Astrocyte (in vitro differentiated cells and primary cell): ENCODE results near the gene SLC18A2.

Experiments
- EZH2 ChIP-seq: IDR thresholded peaks from 2 replicates; pipeline ENCODE4 v1.6.1; 2012; ENCODE audit warnings: mild to moderate bottlenecking, low read length, inconsistent platforms; ENCODE audit not compliant: insufficient read depth
- TF ChIP-seq, protein P1 (sequence below): IDR thresholded peaks from 2 replicates; pipeline ENCODE4 v1.5.1; 2011; ENCODE audit warnings: low read depth, mild to moderate bottlenecking, inconsistent platforms, low read length, moderate library complexity; ENCODE audit not compliant: insufficient read depth

DNA sequence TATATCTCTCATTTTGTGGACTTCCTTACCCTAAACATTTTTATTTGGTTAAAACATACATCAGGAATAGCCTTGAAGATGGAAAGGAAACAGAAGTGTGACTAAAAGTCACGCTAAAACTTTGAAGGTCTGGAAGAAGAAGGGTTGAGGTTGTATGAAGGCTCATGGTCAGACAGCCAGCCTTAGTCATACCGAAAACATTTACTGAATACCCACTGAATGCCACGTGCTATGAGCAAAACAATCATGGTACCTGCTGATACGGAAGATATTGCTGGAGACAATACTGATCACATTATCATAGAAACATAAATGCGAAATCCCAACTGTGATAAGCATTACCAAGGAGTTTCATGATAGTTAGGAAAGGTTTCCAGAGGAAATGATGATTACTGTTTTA, 70.3 kb downstream of the SLC18A2 start:
- TF ChIP-seq, protein P1, sequence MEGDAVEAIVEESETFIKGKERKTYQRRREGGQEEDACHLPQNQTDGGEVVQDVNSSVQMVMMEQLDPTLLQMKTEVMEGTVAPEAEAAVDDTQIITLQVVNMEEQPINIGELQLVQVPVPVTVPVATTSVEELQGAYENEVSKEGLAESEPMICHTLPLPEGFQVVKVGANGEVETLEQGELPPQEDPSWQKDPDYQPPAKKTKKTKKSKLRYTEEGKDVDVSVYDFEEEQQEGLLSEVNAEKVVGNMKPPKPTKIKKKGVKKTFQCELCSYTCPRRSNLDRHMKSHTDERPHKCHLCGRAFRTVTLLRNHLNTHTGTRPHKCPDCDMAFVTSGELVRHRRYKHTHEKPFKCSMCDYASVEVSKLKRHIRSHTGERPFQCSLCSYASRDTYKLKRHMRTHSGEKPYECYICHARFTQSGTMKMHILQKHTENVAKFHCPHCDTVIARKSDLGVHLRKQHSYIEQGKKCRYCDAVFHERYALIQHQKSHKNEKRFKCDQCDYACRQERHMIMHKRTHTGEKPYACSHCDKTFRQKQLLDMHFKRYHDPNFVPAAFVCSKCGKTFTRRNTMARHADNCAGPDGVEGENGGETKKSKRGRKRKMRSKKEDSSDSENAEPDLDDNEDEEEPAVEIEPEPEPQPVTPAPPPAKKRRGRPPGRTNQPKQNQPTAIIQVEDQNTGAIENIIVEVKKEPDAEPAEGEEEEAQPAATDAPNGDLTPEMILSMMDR = no peak
- TF ChIP-seq EZH2 = no peak
